ENCODE measurements around the gene TSFM.

DNA sequence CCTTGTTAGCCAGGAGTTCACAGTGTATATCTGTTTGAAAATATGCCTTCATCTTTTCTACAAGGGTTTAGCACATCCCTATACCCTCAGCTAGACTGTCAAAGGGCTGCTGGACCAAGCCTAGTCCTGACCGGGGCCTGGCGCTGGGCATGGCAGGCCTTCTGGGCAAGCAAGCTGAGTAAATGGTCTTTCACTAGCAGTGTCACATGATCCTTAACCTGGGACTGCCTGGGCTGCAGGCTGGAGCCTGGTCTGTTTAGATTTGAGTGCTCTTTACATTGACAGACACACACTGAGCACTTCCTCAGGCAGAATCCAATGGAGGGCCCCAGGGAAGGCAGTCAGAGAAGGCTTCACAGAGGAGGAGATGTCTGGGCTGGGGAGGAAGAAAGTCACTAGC lies 42.9 kb downstream of the TSFM start:
- TF ChIP-seq, protein P1, sequence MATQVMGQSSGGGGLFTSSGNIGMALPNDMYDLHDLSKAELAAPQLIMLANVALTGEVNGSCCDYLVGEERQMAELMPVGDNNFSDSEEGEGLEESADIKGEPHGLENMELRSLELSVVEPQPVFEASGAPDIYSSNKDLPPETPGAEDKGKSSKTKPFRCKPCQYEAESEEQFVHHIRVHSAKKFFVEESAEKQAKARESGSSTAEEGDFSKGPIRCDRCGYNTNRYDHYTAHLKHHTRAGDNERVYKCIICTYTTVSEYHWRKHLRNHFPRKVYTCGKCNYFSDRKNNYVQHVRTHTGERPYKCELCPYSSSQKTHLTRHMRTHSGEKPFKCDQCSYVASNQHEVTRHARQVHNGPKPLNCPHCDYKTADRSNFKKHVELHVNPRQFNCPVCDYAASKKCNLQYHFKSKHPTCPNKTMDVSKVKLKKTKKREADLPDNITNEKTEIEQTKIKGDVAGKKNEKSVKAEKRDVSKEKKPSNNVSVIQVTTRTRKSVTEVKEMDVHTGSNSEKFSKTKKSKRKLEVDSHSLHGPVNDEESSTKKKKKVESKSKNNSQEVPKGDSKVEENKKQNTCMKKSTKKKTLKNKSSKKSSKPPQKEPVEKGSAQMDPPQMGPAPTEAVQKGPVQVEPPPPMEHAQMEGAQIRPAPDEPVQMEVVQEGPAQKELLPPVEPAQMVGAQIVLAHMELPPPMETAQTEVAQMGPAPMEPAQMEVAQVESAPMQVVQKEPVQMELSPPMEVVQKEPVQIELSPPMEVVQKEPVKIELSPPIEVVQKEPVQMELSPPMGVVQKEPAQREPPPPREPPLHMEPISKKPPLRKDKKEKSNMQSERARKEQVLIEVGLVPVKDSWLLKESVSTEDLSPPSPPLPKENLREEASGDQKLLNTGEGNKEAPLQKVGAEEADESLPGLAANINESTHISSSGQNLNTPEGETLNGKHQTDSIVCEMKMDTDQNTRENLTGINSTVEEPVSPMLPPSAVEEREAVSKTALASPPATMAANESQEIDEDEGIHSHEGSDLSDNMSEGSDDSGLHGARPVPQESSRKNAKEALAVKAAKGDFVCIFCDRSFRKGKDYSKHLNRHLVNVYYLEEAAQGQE (IDR thresholded peaks at IDR 0.05), result no peak
- TF ChIP-seq, protein P2, sequence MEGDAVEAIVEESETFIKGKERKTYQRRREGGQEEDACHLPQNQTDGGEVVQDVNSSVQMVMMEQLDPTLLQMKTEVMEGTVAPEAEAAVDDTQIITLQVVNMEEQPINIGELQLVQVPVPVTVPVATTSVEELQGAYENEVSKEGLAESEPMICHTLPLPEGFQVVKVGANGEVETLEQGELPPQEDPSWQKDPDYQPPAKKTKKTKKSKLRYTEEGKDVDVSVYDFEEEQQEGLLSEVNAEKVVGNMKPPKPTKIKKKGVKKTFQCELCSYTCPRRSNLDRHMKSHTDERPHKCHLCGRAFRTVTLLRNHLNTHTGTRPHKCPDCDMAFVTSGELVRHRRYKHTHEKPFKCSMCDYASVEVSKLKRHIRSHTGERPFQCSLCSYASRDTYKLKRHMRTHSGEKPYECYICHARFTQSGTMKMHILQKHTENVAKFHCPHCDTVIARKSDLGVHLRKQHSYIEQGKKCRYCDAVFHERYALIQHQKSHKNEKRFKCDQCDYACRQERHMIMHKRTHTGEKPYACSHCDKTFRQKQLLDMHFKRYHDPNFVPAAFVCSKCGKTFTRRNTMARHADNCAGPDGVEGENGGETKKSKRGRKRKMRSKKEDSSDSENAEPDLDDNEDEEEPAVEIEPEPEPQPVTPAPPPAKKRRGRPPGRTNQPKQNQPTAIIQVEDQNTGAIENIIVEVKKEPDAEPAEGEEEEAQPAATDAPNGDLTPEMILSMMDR (IDR thresholded peaks at IDR 0.05; ENCODE audit: low read depth, low read length, missing input control), result no peak
- no peak for TF ChIP-seq TAF1 (conservative IDR thresholded peaks at IDR 0.05)
- TF ChIP-seq RAD21 (IDR thresholded peaks at IDR 0.05), result no peak
- no peak for TF ChIP-seq GABPA (IDR thresholded peaks at IDR 0.05 in 1 of 2, conservative IDR thresholded peaks at IDR 0.05 in 1 of 2)
- TF ChIP-seq EGR1 (IDR thresholded peaks at IDR 0.05; ENCODE audit: low read depth in 2 of 2), result no peak
- no peak for TF ChIP-seq SP1 (IDR thresholded peaks at IDR 0.05)
- no peak for TF ChIP-seq YY1 (IDR thresholded peaks at IDR 0.05)
- TF ChIP-seq, protein P3, sequence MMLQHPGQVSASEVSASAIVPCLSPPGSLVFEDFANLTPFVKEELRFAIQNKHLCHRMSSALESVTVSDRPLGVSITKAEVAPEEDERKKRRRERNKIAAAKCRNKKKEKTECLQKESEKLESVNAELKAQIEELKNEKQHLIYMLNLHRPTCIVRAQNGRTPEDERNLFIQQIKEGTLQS (IDR thresholded peaks at IDR 0.05), result no peak
- no peak for TF ChIP-seq RXRA (IDR thresholded peaks at IDR 0.05)
- TF ChIP-seq JUND (IDR thresholded peaks at IDR 0.05), result no peak
- no peak for TF ChIP-seq NR2F2 (IDR thresholded peaks at IDR 0.05)

All from liver (tissue), 3 donors.